Trophoblast cell (in vitro differentiated cells and primary cell): ENCODE results near the gene MYOD1.

Source experiments
- DNase-seq, 2 donors: peaks; one replicate each; pipeline ENCODE4 v3.0.0-alpha.2; 2016
- H2AFZ ChIP-seq: 2 replicates; pipeline ENCODE4 v1.6.1; 2013; ENCODE audit warnings: low read length, moderate library complexity, mild to moderate bottlenecking; ENCODE audit not compliant: insufficient read depth, poor library complexity
- H2AK5ac ChIP-seq: 2 replicates; pipeline ENCODE4 v1.6.1; 2013; ENCODE audit warnings: mild to moderate bottlenecking, low read length
- H2BK120ac ChIP-seq: 2 replicates; pipeline ENCODE4 v1.6.1; 2013; ENCODE audit warnings: low read length, mild to moderate bottlenecking, moderate library complexity; ENCODE audit not compliant: insufficient read depth, poor library complexity
- H2BK12ac ChIP-seq: 2 replicates; pipeline ENCODE4 v1.6.1; 2013; ENCODE audit warnings: mild to moderate bottlenecking, low read length, moderate library complexity
- H2BK5ac ChIP-seq: 2 replicates; pipeline ENCODE4 v1.6.1; 2013; ENCODE audit warnings: low read length, low read depth, moderate library complexity, mild to moderate bottlenecking; ENCODE audit not compliant: poor library complexity
- H3K14ac ChIP-seq: 2 replicates; pipeline ENCODE4 v1.6.1; 2013; ENCODE audit warnings: mild to moderate bottlenecking, low read length
- H3K18ac ChIP-seq: 2 replicates; pipeline ENCODE4 v1.6.1; 2013; ENCODE audit warnings: mild to moderate bottlenecking, low read length
- H3K23ac ChIP-seq: 2 replicates; pipeline ENCODE4 v1.6.1; 2013; ENCODE audit warnings: low read length
- H3K27ac ChIP-seq: 2 replicates; pipeline ENCODE4 v1.5.1; 2013; ENCODE audit warnings: low read depth, mild to moderate bottlenecking, inconsistent platforms, low read length, moderate library complexity
- H3K27me3 ChIP-seq: 2 replicates; pipeline ENCODE4 v1.6.1; 2013; ENCODE audit warnings: inconsistent platforms, mild to moderate bottlenecking, low read length, moderate library complexity; ENCODE audit not compliant: insufficient read depth
- H3K36me3 ChIP-seq, 2 experiments: 1 replicate in 1 of 2; 2 replicates in 1 of 2; pipeline ENCODE4 v1.6.1; 2013; ENCODE audit warnings: low read length in 2 of 2, mild to moderate bottlenecking in 2 of 2, moderate library complexity in 1 of 2; ENCODE audit not compliant: insufficient read depth in 2 of 2, control insufficient read depth in 1 of 2
- H3K4ac ChIP-seq: 2 replicates; pipeline ENCODE4 v1.6.1; 2013; ENCODE audit warnings: low read depth, mild to moderate bottlenecking, low read length, moderate library complexity
- H3K4me1 ChIP-seq, 2 experiments: 1 replicate in 1 of 2; 2 replicates in 1 of 2; pipeline ENCODE4 v1.6.1; 2013; ENCODE audit warnings: low read length in 2 of 2, mild to moderate bottlenecking in 2 of 2, moderate library complexity in 1 of 2; ENCODE audit not compliant: insufficient read depth in 2 of 2, control insufficient read depth in 1 of 2
- H3K4me2 ChIP-seq: 2 replicates; pipeline ENCODE4 v1.6.1; 2013; ENCODE audit warnings: inconsistent platforms, mild to moderate bottlenecking, low read length, moderate library complexity
- H3K4me3 ChIP-seq: 2 replicates; pipeline ENCODE4 v1.5.1; 2013; ENCODE audit warnings: mild to moderate bottlenecking, low read depth, low read length, inconsistent platforms
- H3K79me1 ChIP-seq: one replicate; pipeline ENCODE4 v1.6.1; 2013; ENCODE audit warnings: low read length
- H3K79me2 ChIP-seq: 2 replicates; pipeline ENCODE4 v1.6.1; 2013; ENCODE audit warnings: low read length, mild to moderate bottlenecking; ENCODE audit not compliant: control insufficient read depth, insufficient read depth, poor library complexity
- H3K9ac ChIP-seq: 2 replicates; pipeline ENCODE4 v1.6.1; 2013; ENCODE audit warnings: mild to moderate bottlenecking, low read length
- H3K9me3 ChIP-seq: 2 replicates; pipeline ENCODE4 v1.6.1; 2013; ENCODE audit warnings: low read depth, mild to moderate bottlenecking, control low read depth, inconsistent platforms, low read length; ENCODE audit not compliant: insufficient read depth
- H4K12ac ChIP-seq: 2 replicates; pipeline ENCODE4 v1.6.1; 2013; ENCODE audit warnings: low read depth, mild to moderate bottlenecking, low read length, moderate library complexity
- H4K8ac ChIP-seq: 2 replicates; pipeline ENCODE4 v1.6.1; 2013; ENCODE audit warnings: low read depth, mild to moderate bottlenecking, low read length, moderate library complexity
- H4K91ac ChIP-seq: one replicate; pipeline ENCODE4 v1.6.1; 2013; ENCODE audit warnings: low read depth, mild to moderate bottlenecking, low read length, moderate library complexity
- WGBS: extraction: QIAGEN DNeasy Blood & Tissue Kit; methylation state at CpG from one replicate; pipeline ENCODE4 v1.1.7; 2013; ENCODE audit warnings: missing lambda C conversion rate; ENCODE audit not compliant: insufficient read length, insufficient coverage; ENCODE audit errors: extremely low coverage; 5-methylcytosine and 5-hydroxymethylcytosine counted together

Gene MYOD1

GRCh38 chr11:17747131-17747955 is 28.0 kb downstream of the MYOD1 start:
- Histone ChIP-seq H3K4me1 (no peaks in the 10 kb centered on the region), H3K4me3 (no peak overlapping the region), H3K9me3 (no peaks in the 10 kb centered on the region), H3K18ac (no peak overlapping the region), H4K12ac (no peak overlapping the region), H3K27ac (no peak overlapping the region), H2BK120ac (no peak overlapping the region), H4K8ac (no peak overlapping the region), H3K79me2 (no peaks in the 10 kb centered on the region), H2BK12ac (no peak overlapping the region), H3K9ac (no peak overlapping the region), H3K23ac (no peak overlapping the region), H4K91ac (no peak overlapping the region), H3K4ac (no peak overlapping the region), H3K4me2 (no peak overlapping the region), H3K14ac (no peak overlapping the region), H2BK5ac (no peak overlapping the region), H3K36me3 (no peaks in the 10 kb centered on the region), H2AK5ac (no peak overlapping the region), H2AFZ (no peak overlapping the region), H3K79me1 (no peaks in the 10 kb centered on the region), H3K27me3 (no peaks in the 10 kb centered on the region)
- DNase-seq: no peak
- no CpG with 5 or more reads among the region's 19 CpGs for WGBS

DNA sequence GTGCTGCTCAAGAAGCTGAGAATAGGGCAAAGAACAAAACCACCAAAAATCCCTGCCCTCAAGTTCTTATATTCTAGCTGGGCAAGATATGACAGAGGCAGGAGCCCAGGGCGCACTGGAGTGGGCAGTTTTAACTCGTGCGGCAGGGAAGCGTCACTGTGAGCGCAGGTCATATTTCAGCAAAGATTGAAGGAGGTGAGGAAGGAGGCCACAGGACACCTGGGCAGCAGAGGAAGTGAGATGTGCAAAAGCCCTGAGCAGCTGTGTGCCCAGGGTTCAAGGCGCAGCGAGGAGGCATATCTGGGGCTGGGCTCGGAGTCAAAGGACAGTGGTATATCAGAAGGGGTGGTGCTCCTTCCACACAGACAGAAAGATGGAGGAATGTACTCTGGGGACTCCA is 28.7 kb downstream of the MYOD1 start:
- Histone ChIP-seq H3K27me3 (no peaks in the 10 kb centered on the region), H3K79me2 (no peaks in the 10 kb centered on the region), H2BK120ac (no peak overlapping the region), H3K4me2 (no peak overlapping the region), H3K9me3 (no peaks in the 10 kb centered on the region), H3K4ac (no peak overlapping the region), H2BK12ac (no peak overlapping the region), H3K18ac (no peak overlapping the region), H3K4me1 (no peaks in the 10 kb centered on the region), H3K9ac (no peak overlapping the region), H3K23ac (no peak overlapping the region), H4K91ac (no peak overlapping the region), H3K79me1 (no peaks in the 10 kb centered on the region), H3K27ac (no peak overlapping the region), H2AFZ (no peak overlapping the region), H4K12ac (no peak overlapping the region), H3K14ac (no peak overlapping the region), H3K4me3 (no peak overlapping the region), H3K36me3 (no peaks in the 10 kb centered on the region), H2AK5ac (no peak overlapping the region), H2BK5ac (no peak overlapping the region), H4K8ac (no peak overlapping the region)
- WGBS: no CpG with 5 or more reads among the region's 8 CpGs
- DNase-seq: no peak

- no peak overlapping the region for H3K4me3 ChIP-seq
- no peak for DNase-seq
These were observed 29.7 kb downstream of the MYOD1 start for GRCh38 chr11:17748761-17749721.

DNA sequence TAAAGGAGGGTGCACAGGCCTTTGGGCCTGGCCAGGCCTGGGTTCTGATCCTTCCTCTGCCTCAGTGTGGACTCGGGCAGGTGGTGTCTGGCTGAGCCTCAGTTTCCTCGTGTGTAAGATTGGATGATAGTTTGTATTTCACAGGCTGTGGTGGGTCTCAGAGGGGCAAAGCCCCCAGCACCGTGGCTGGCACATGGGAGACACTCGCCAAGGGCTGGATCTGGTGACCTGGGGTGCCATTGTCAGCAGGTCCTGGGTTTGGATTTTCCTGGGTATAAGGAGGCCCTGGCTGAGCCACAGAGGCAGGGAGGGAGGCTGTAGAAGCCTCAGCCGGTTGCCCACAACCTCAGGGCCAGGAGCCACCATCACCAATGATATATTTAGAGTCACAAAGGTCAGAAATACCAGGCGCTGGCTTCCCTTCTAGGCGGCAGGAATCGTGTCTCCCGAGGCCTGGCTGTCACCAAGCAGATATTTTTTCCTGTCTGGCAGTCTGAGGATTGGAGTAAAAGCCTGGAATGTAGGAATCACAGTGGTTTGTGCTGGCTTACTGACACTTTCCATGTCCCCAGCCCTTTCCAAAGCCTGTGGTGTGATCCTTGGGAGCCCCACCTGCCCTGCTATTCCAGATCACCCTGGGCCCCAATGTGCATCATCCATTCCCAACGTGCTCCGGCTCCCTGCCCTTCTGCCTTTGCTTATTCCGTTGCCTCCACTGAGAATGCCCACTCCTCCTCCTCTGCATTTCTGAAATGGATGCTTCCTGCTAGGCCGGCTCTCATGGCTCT is 30.8 kb downstream of the MYOD1 start:
- Histone ChIP-seq H3K23ac (no peak overlapping the region), H2BK120ac (no peak overlapping the region), H3K4ac (no peak overlapping the region), H4K8ac (no peak overlapping the region), H4K12ac (no peak overlapping the region), H3K36me3 (no peaks in the 10 kb centered on the region), H3K14ac (no peak overlapping the region), H4K91ac (no peak overlapping the region), H3K4me2 (no peak overlapping the region), H3K9me3 (no peaks in the 10 kb centered on the region), H3K27me3 (no peaks in the 10 kb centered on the region), H2BK5ac (no peak overlapping the region), H2AK5ac (no peak overlapping the region), H2AFZ (no peak overlapping the region), H3K4me1 (no peaks in the 10 kb centered on the region), H3K9ac (no peak overlapping the region), H3K4me3 (no peak overlapping the region), H3K27ac (no peak overlapping the region), H2BK12ac (no peak overlapping the region), H3K79me2 (no peaks in the 10 kb centered on the region), H3K18ac (no peak overlapping the region), H3K79me1 (no peaks in the 10 kb centered on the region)
- WGBS: no CpG with 5 or more reads among the region's 13 CpGs
- DNase-seq: no peak

More at GRCh38 chr11:17748761-17749721, 29.7 kb downstream of the MYOD1 start:
- no peak overlapping the region for H3K4me2 ChIP-seq
- H3K9me3 ChIP-seq: no peaks in the 10 kb centered on the region
- no peak overlapping the region for H2BK12ac ChIP-seq
- no peaks in the 10 kb centered on the region for H3K27me3 ChIP-seq
- H3K4me1 ChIP-seq: no peaks in the 10 kb centered on the region
- no peak overlapping the region for H3K14ac ChIP-seq
- no peak overlapping the region for H4K8ac ChIP-seq
- no peak overlapping the region for H4K12ac ChIP-seq
- H2BK120ac ChIP-seq: no peak overlapping the region
- no peak overlapping the region for H3K4ac ChIP-seq
- H2AFZ ChIP-seq: no peak overlapping the region
- no peak overlapping the region for H3K18ac ChIP-seq
- WGBS: no CpG with 5 or more reads among the region's 19 CpGs
- no peak overlapping the region for H2BK5ac ChIP-seq
- no peaks in the 10 kb centered on the region for H3K36me3 ChIP-seq
- H4K91ac ChIP-seq: no peak overlapping the region
- no peaks in the 10 kb centered on the region for H3K79me2 ChIP-seq
- H3K79me1 ChIP-seq: no peaks in the 10 kb centered on the region
- no peak overlapping the region for H3K27ac ChIP-seq
- no peak overlapping the region for H3K23ac ChIP-seq
- no peak overlapping the region for H3K9ac ChIP-seq
- H2AK5ac ChIP-seq: no peak overlapping the region
